ENCODE results near the gene MAGI2.

DNA sequence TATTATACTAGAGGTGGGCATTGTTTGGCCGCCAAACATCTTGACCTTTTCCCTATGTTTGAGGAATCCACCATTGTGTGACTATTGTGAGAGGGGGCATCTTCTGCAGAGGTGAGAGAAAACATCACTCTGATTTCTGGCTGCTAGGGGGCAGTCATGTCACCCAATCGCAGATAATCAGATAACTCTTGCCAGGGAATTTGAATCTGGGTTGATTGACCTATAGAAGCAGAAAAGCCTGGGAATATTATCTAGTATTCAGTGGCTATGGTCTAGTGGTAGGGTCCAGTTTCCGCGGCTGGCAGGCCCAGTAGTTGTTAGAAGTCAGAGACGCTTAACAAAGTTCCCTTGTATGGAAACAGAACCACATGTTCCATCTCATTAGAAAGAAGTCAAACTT lies 846.4 kb downstream of the MAGI2 start:
- TF ChIP-seq, protein P1, sequence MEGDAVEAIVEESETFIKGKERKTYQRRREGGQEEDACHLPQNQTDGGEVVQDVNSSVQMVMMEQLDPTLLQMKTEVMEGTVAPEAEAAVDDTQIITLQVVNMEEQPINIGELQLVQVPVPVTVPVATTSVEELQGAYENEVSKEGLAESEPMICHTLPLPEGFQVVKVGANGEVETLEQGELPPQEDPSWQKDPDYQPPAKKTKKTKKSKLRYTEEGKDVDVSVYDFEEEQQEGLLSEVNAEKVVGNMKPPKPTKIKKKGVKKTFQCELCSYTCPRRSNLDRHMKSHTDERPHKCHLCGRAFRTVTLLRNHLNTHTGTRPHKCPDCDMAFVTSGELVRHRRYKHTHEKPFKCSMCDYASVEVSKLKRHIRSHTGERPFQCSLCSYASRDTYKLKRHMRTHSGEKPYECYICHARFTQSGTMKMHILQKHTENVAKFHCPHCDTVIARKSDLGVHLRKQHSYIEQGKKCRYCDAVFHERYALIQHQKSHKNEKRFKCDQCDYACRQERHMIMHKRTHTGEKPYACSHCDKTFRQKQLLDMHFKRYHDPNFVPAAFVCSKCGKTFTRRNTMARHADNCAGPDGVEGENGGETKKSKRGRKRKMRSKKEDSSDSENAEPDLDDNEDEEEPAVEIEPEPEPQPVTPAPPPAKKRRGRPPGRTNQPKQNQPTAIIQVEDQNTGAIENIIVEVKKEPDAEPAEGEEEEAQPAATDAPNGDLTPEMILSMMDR (IDR thresholded peaks at IDR 0.05; ENCODE audit: insufficient read depth, low read depth, low read length), result no peak
- TF ChIP-seq EZH2 (IDR thresholded peaks at IDR 0.05; ENCODE audit: insufficient read depth, low read length), result no peak

Measured in astrocyte (in vitro differentiated cells and primary cell).